Measurements from ENCODE around the gene ZC3H14. TPM values are rescaled to one million over a fixed set of nuclear protein-coding genes. Genes with fewer than 3 reads are reported as not detected.

The ZC3H14 gene
- total and polyA plus RNA-seq, 9 of the 15 experiments (the other 6 are each of a cell fraction or from before 2014, with no cell fraction given) = 21.1 to 109 (median 45.3) TPM

- no peak for TF ChIP-seq MGA (IDR thresholded peaks at IDR 0.05)
- no peak for TF ChIP-seq BRD9 (IDR thresholded peaks at IDR 0.05; ENCODE audit: low read depth, partially characterized antibody)
These were observed 35.3 kb downstream of the ZC3H14 start (continued) for GRCh38 chr14:88598097-88598675.

Measured in K562 (cell line).